Pancreas (tissue), 10 donors: ENCODE results near the gene MRGPRG. TPM values are rescaled to one million over a fixed set of nuclear protein-coding genes. Genes with fewer than 3 reads are reported as not detected.

Experiments
- ATAC-seq, 4 donors: fragments of 200-7000 bp; cut with Tn5 transposase; one replicate each; pipeline versions ENCODE4 v1.8.0 to v1.9.1; 2020; ENCODE audit warnings: mild to moderate bottlenecking in 4 of 4, moderate library complexity in 4 of 4
- DNase-seq, 6 donors: peaks; one replicate each; pipeline ENCODE4 v3.0.0-alpha.2; 2020
- FAIRE-seq: peaks from 2 replicates; lab custom pipeline; 2012; peaks lifted over from hg19 to GRCh38; lab: Jason Lieb, UNC
- H3K27ac ChIP-seq, 4 donors: fragments of 200-600 bp; sonication (generic); 1 replicate in 3 of 4; 2 replicates in 1 of 4; pipeline versions ENCODE4 v1.5.0 to v1.8.0; 2020
- H3K27me3 ChIP-seq, 4 donors: fragments of 200-600 bp; one replicate each; pipeline ENCODE4 v1.8.0; 2021
- H3K36me3 ChIP-seq, 3 donors: fragments of 200-600 bp; sonication (generic) in 1 of 3; one replicate each; pipeline versions ENCODE4 v1.5.0 to v1.8.0; 2020 to 2021
- H3K4me1 ChIP-seq, 3 donors: fragments of 200-600 bp; one replicate each; pipeline ENCODE4 v1.8.0; 2021
- H3K4me3 ChIP-seq, 4 donors: fragments of 200-600 bp; sonication (generic) in 2 of 4; one replicate each; pipeline versions ENCODE4 v1.5.0 to v1.8.0; 2020 to 2021
- H3K9me3 ChIP-seq, 4 donors: fragments of 200-600 bp; one replicate each; pipeline ENCODE4 v1.8.0; 2021
- WGBS, 2 donors: extraction: QIAGEN DNeasy Blood & Tissue Kit; methylation state at CpG; one replicate each; pipeline ENCODE4 v1.1.7; 2013; 5-methylcytosine and 5-hydroxymethylcytosine counted together
- intact Hi-C, 3 donors: fragments of 100-400 bp; cut with DNase I; formaldehyde crosslinking; loops; one replicate each; pipeline versions ENCODE4 v1.11.1 to v1.14.2; 2022
- polyA plus RNA-seq, 2 donors: library from polyadenylated mRNA; stranded (reverse); fragments of 200-250 nt; gene quantifications; one replicate each; pipeline ENCODE4 v1.2.3, GENCODE V29; 2013
- total RNA-seq, 6 donors: library from RNA; stranded (reverse); fragmentation: NEBNext Ultra II Directional in 4 of 6; extraction: Animal tissue kit (Norgen Biotek cat#: 25700) in 4 of 6; gene quantifications; one replicate each; pipeline versions ENCODE4 v1.2.1 to v1.2.4, GENCODE V29; 2021 to 2023
- TF ChIP-seq, protein P1 (sequence below), 4 donors: fragments of 200-600 bp; sonication (generic) in 3 of 4; IDR thresholded peaks; one replicate each; pipeline versions ENCODE4 v1.5.0 to v1.8.0; 2021; ENCODE audit warnings: antibody characterized with exemption in 4 of 4
- donor health status: healthy with polysubstance abuse.
- donor health status: DM: no; HTN: no; CAD: no; lungs with moderate emphysema.
- donor health status: DM: no; HTN: no; CAD: no.
- donor health status: control.
- donor health status: control.
- donor health status: Bipolar disorder and iron deficiency.
- donor health status: DM: yes; HTN: yes; CAD: no.
- donor health status: DM: no; HTN: no; CAD: no.
- donor health status: DM: no; HTN: no; CAD: no.
- donor health status: DM: yes; HTN: yes; CAD: no.

Gene MRGPRG
- total and polyA plus RNA-seq, 8 donors = not detected

DNA sequence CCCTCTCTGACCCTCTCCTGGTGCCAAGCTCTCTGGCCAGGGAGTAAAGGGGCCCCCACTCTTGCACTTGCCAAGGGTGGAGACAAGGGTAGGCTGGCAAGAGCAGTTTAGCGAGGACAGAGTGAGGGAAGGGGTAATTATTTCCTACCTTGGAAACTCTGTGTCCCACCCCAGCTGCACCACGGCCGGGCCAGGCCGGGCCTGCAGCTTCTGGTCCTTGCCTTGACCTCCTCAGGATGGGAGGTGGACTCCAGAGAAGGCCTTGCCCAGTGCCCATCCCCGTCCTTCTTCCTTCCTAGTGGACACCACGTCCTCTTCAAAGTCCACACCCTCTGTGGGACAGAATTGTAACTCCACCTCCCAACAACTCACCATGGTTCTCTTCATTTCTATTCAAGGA is 35.1 kb downstream of the MRGPRG start:
- Histone ChIP-seq H3K4me1 (no peaks in the 10 kb centered on the region), H3K4me3 (no peak overlapping the region), H3K27ac (no peak overlapping the region), H3K27me3 (no peaks in the 10 kb centered on the region), H3K36me3 (no peaks in the 10 kb centered on the region), H3K9me3 (no peaks in the 10 kb centered on the region)
- no peak for FAIRE-seq
- no peak for DNase-seq
- intact Hi-C loops = no loop called here
- 81 to 83% methylated on average over 6 of the region's 6 CpGs for WGBS, 2 donors
- no peak for ATAC-seq
- TF ChIP-seq, protein P1, sequence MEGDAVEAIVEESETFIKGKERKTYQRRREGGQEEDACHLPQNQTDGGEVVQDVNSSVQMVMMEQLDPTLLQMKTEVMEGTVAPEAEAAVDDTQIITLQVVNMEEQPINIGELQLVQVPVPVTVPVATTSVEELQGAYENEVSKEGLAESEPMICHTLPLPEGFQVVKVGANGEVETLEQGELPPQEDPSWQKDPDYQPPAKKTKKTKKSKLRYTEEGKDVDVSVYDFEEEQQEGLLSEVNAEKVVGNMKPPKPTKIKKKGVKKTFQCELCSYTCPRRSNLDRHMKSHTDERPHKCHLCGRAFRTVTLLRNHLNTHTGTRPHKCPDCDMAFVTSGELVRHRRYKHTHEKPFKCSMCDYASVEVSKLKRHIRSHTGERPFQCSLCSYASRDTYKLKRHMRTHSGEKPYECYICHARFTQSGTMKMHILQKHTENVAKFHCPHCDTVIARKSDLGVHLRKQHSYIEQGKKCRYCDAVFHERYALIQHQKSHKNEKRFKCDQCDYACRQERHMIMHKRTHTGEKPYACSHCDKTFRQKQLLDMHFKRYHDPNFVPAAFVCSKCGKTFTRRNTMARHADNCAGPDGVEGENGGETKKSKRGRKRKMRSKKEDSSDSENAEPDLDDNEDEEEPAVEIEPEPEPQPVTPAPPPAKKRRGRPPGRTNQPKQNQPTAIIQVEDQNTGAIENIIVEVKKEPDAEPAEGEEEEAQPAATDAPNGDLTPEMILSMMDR (IDR thresholded peaks at IDR 0.05) = no peak

DNA sequence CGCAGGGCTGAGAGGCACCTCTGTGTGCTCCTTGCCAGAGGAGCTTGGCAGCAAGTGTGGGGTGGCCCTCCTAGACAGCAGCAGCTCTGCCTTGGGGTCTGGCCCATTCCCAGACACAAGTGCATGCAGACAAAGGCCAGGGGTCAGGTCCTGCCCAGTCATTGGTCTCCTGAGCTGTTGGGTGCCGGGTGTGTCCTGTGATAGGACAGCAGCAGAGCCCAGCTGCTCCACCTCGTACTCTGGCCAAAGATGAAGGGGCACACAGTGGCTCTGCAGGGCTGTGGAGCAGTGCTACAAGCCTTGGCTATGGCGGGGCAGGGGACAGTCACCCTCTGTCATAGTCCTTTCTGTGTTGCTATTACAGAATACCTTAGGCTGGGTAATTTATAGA is 36.2 kb downstream of the MRGPRG start:
- intact Hi-C loops = no loop called here
- TF ChIP-seq, protein P1 (IDR thresholded peaks at IDR 0.05) = no peak
- no peaks in the 10 kb centered on the region for H3K9me3 ChIP-seq
- DNase-seq (no peak), ATAC-seq (no peak), FAIRE-seq (no peak)
- WGBS, 2 donors = 91% methylated on average over 4 of the region's 4 CpGs
- H3K36me3 ChIP-seq = no peaks in the 10 kb centered on the region
- H3K4me1 ChIP-seq = no peaks in the 10 kb centered on the region
- H3K27ac ChIP-seq = no peak overlapping the region
- H3K27me3 ChIP-seq = no peaks in the 10 kb centered on the region
- no peak overlapping the region for H3K4me3 ChIP-seq

DNA sequence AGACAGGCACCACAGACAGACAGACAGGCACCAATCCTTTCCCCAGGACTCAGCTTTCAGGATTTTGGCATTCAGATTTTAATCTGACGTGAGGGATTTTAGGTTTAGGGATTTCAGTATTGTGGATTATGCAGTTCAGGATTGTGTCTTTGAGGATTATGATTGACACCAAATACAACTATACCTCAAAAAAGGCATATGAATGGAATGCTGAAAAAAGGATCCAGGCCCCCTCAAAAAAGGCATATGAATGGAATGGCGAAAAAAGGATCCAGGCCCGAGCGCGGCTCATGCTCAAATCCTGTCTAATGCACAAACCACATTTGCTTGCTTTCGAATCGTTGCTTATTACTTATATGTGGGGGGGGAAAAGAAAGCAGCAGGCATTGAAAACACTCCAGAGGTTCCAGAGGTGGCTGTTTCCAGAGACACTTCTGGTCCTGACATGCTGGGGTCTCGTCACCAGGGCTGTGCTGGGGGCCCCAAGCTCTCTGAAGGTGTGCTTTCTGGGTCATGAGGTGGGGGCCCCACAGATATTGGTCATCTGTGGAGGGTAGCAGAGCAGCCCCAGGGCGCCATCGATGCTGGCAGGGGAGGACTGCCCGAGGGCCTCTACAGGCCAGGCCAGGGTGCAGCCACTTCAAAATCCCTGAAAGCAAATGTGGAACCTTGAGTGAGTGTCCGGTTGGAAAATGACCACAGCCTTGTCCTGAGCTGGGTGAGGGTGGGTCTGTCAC is 36.7 kb downstream of the MRGPRG start:
- Histone ChIP-seq H3K4me3 (no peak overlapping the region), H3K27ac (no peak overlapping the region), H3K9me3 (no peaks in the 10 kb centered on the region), H3K27me3 (no peaks in the 10 kb centered on the region), H3K4me1 (no peaks in the 10 kb centered on the region), H3K36me3 (no peaks in the 10 kb centered on the region)
- TF ChIP-seq, protein P1 (IDR thresholded peaks at IDR 0.05) = no peak
- 86 to 90% methylated on average over 10 to 12 of the region's 12 CpGs for WGBS, 2 donors
- DNase-seq = no peak
- FAIRE-seq = no peak
- ATAC-seq = no peak
- intact Hi-C loops = no loop called here

DNA sequence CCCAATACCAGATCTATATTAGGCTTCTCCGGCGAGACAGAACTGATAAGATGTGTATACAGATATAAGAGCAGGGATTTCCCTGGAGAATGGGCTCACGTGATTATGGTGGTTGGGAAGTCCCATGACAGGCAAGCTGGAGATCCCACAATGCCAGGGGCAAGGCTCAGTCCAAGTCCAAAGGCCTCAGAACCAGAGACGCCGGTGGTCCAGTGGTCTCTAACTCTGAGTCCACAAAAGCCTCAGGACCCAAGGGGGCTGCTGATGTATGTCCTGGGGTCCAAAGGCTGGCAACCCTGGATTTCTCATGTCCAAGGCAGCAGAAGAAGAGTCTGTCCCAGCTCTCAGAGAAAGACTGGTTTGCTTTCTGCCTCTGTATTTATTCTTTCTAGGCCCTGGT is 37.7 kb downstream of the MRGPRG start:
- WGBS, 2 donors = 73 to 77% methylated on average over 5 of the region's 5 CpGs

DNA sequence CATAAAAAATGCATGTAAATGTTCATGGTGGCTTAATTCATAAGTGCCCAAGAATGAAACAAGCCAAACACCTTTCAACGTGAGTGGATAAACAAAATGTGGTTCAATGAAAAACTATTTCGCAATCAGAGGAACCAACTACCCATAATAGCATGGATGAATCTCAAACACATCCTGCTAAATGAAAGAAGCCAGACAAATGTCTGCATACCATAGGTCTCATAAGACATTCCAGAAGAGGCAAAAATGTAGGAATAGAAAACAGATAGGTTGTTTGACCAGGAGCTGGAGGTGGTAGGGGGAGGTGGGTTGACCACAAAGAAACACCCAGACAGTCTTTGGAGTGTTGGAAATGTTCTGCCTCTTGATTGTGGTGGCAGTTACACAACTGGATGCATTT is 40.3 kb downstream of the MRGPRG start:
- no peak for FAIRE-seq
- H3K27ac ChIP-seq = no peak overlapping the region
- H3K27me3 ChIP-seq = no peaks in the 10 kb centered on the region
- 44 to 47% methylated on average over 2 of the region's 2 CpGs for whole genome bisulfite sequencing, 2 donors
- H3K36me3 ChIP-seq = no peaks in the 10 kb centered on the region
- no peak for DNase-seq
- intact Hi-C loops = no loop called here
- no peaks in the 10 kb centered on the region for H3K4me1 ChIP-seq
- TF ChIP-seq, protein P1 (IDR thresholded peaks at IDR 0.05) = no peak
- no peak overlapping the region for H3K4me3 ChIP-seq
- H3K9me3 ChIP-seq = no peaks in the 10 kb centered on the region
- ATAC-seq = no peak

More for the DNA sequence above, 37.7 kb downstream of the MRGPRG start:
- H3K27ac ChIP-seq = no peak overlapping the region
- no peaks in the 10 kb centered on the region for H3K27me3 ChIP-seq
- H3K4me1 ChIP-seq = no peaks in the 10 kb centered on the region
- DNase-seq (no peak), FAIRE-seq (no peak), ATAC-seq (no peak)
- H3K9me3 ChIP-seq = no peaks in the 10 kb centered on the region
- H3K36me3 ChIP-seq = no peaks in the 10 kb centered on the region
- intact Hi-C loops = no loop called here
- H3K4me3 ChIP-seq = no peak overlapping the region
- TF ChIP-seq, protein P1 (IDR thresholded peaks at IDR 0.05) = no peak
